Fibroblast of upper back skin (primary cell): ENCODE data around the gene SNUPN.

Experiments
- DNase-seq: peaks from one replicate; pipeline ENCODE4 v3.0.0-alpha.2; 2013

The SNUPN gene

GRCh38 chr15:75625542-75626347, at the start of gene SNUPN:
Gene SNUPN, minus strand, starts transcription at chr15:75625725. Its CDS starts 4,674 bp downstream, at chr15:75621051.
- peak; percentile 93 for DNase-seq

GRCh38 chr15:75674366-75674765, 48.8 kb upstream of the SNUPN start:
- DNase-seq: no peak

- DNase-seq: peak; percentile 82
Observed at GRCh38 chr15:75673426-75674235, 48.1 kb upstream of the SNUPN start.

- DNase-seq: peak; percentile 84
Observed at GRCh38 chr15:75672646-75673425, 47.3 kb upstream of the SNUPN start.

GRCh38 chr15:75671730-75672602, 46.4 kb upstream of the SNUPN start:
- DNase-seq: peak; percentile 44

GRCh38 chr15:75669879-75670212, 44.3 kb upstream of the SNUPN start:
- no peak for DNase-seq

GRCh38 chr15:75669191-75669878, 43.8 kb upstream of the SNUPN start:
- peak; percentile 44 for DNase-seq

- peak; percentile 99 for DNase-seq
Observed at GRCh38 chr15:75666823-75667501, 41.4 kb upstream of the SNUPN start.

- no peak for DNase-seq
Observed at GRCh38 chr15:75663931-75664421, 38.5 kb upstream of the SNUPN start.

GRCh38 chr15:75662823-75663519, 37.4 kb upstream of the SNUPN start:
- no peak for DNase-seq

GRCh38 chr15:75661756-75662140, 36.2 kb upstream of the SNUPN start:
- DNase-seq: no peak

- DNase-seq: peak; percentile 93
Observed at GRCh38 chr15:75661100-75661755, 35.7 kb upstream of the SNUPN start.

- peak; percentile 35 for DNase-seq
Observed at GRCh38 chr15:75659928-75660645, 34.6 kb upstream of the SNUPN start.

- no peak for DNase-seq
Observed at GRCh38 chr15:75659141-75659771, 33.7 kb upstream of the SNUPN start.

GRCh38 chr15:75656813-75657212, 31.3 kb upstream of the SNUPN start:
- no peak for DNase-seq

GRCh38 chr15:75656331-75656730, 30.8 kb upstream of the SNUPN start:
- no peak for DNase-seq

GRCh38 chr15:75655931-75656330, 30.4 kb upstream of the SNUPN start:
- DNase-seq: no peak

GRCh38 chr15:75654201-75654907, 28.8 kb upstream of the SNUPN start:
- DNase-seq: no peak
